ENCODE data around the gene GASK1A.

The GASK1A gene

GRCh38 chr3:42980909-42981308 lies 1.8 kb downstream of the GASK1A start:
- Histone ChIP-seq H3K36me3 (ENCODE audit: low read length) (no peaks in the 10 kb centered on the region), H4K20me1 (ENCODE audit: low read depth, low read length) (no peaks in the 10 kb centered on the region), H3K9me2 (replicated peaks; ENCODE audit: insufficient read depth, low read length) (no peaks in the 10 kb centered on the region), H3K27me3 (ENCODE audit: low read length) (no peaks in the 10 kb centered on the region), H3K9ac (ENCODE audit: low read length) (no peak overlapping the region), H3K9me3 (ENCODE audit: insufficient read depth, low read length) (no peaks in the 10 kb centered on the region), H2AFZ (ENCODE audit: low read depth, low read length, severe bottlenecking) (no peak overlapping the region), H3K4me3 (ENCODE audit: insufficient read depth, low read length, poor library complexity, severe bottlenecking) (no peak overlapping the region), H3F3A (ENCODE audit: insufficient read depth) (no peaks in the 10 kb centered on the region), H3K27ac (ENCODE audit: low read depth, low read length) (no peak overlapping the region), H3K79me2 (ENCODE audit: insufficient read depth, low read length) (no peaks in the 10 kb centered on the region), H3K4me2 (ENCODE audit: low read depth, low read length, poor library complexity, severe bottlenecking) (no peak overlapping the region)
- TF ChIP-seq CTCF (IDR thresholded peaks at IDR 0.05; ENCODE audit: insufficient read depth, low read length, poor library complexity, severe bottlenecking) (no peak), EZH2phosphoT487 (conservative IDR thresholded peaks at IDR 0.05; ENCODE audit: low read length) (no peak)

DNA sequence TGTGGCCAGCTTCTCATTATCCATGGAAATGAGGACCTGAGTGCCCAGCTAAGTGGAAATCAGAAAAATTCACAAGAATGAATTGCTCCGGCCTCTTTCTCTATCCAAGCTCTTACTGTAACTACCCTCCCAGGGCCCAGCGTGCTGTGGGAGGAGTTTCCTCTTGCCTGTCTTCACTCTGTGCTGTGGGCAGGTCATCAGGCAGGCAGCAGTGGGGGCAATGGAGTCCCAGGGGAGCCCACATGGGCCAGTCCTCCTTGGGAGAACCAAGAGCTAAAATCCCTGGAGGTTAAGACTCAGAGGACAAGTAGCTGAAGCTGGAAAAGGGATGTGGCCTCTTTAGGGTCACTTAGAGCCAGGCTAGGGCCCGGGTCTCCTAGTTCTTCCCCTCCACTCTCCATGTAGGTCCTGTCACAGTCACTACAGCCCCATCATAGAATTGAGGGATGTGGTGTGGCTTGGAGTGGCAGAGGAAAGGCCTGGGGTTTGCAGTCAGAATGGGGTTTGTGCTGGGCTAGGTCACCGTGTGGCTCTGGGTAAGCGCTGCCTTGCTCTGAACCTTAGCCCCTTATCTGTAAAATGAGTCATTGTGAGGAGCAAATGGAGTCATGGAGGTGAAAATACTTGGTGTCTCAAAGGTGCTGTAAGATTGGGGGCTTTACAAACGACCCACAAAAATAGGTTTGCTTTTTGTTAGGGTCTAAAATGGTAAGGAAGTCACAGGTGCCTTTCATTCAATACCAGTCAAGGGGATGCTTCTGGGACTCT lies 3.7 kb downstream of the GASK1A start:
- H3K4me2 ChIP-seq (ENCODE audit: low read depth, low read length, poor library complexity, severe bottlenecking) = no peak overlapping the region
- H4K20me1 ChIP-seq (ENCODE audit: low read depth, low read length) = no peaks in the 10 kb centered on the region
- no peak overlapping the region for H2AFZ ChIP-seq (ENCODE audit: low read depth, low read length, severe bottlenecking)
- no peaks in the 10 kb centered on the region for H3K36me3 ChIP-seq (ENCODE audit: low read length)
- no peak overlapping the region for H3K9ac ChIP-seq (ENCODE audit: low read length)
- H3K79me2 ChIP-seq (ENCODE audit: insufficient read depth, low read length) = no peaks in the 10 kb centered on the region
- H3K9me3 ChIP-seq (ENCODE audit: insufficient read depth, low read length) = no peaks in the 10 kb centered on the region
- TF ChIP-seq EZH2phosphoT487 (conservative IDR thresholded peaks at IDR 0.05; ENCODE audit: low read length) = no peak
- no peak for TF ChIP-seq CTCF (IDR thresholded peaks at IDR 0.05; ENCODE audit: insufficient read depth, low read length, poor library complexity, severe bottlenecking)
- H3K27me3 ChIP-seq (ENCODE audit: low read length) = no peaks in the 10 kb centered on the region
- H3K9me2 ChIP-seq (replicated peaks; ENCODE audit: insufficient read depth, low read length) = no peaks in the 10 kb centered on the region
- no peak overlapping the region for H3K4me3 ChIP-seq (ENCODE audit: insufficient read depth, low read length, poor library complexity, severe bottlenecking)
- H3K27ac ChIP-seq (ENCODE audit: low read depth, low read length) = no peak overlapping the region
- H3F3A ChIP-seq (ENCODE audit: insufficient read depth) = no peaks in the 10 kb centered on the region

GRCh38 chr3:42983927-42984326 lies 4.8 kb downstream of the GASK1A start:
- no peak for TF ChIP-seq EZH2phosphoT487 (conservative IDR thresholded peaks at IDR 0.05; ENCODE audit: low read length)
- no peak for TF ChIP-seq CTCF (IDR thresholded peaks at IDR 0.05; ENCODE audit: insufficient read depth, low read length, poor library complexity, severe bottlenecking)

More at GRCh38 chr3:42983927-42984326, 4.8 kb downstream of the GASK1A start:
- no peak overlapping the region for H3K4me3 ChIP-seq (ENCODE audit: insufficient read depth, low read length, poor library complexity, severe bottlenecking)
- H3K27ac ChIP-seq (ENCODE audit: low read depth, low read length) = no peak overlapping the region
- no peak overlapping the region for H2AFZ ChIP-seq (ENCODE audit: low read depth, low read length, severe bottlenecking)
- no peaks in the 10 kb centered on the region for H3K27me3 ChIP-seq (ENCODE audit: low read length)
- no peak overlapping the region for H3K4me2 ChIP-seq (ENCODE audit: low read depth, low read length, poor library complexity, severe bottlenecking)
- H3K9ac ChIP-seq (ENCODE audit: low read length) = no peak overlapping the region
- no peaks in the 10 kb centered on the region for H3K9me2 ChIP-seq (replicated peaks; ENCODE audit: insufficient read depth, low read length)
- no peaks in the 10 kb centered on the region for H4K20me1 ChIP-seq (ENCODE audit: low read depth, low read length)
- H3K79me2 ChIP-seq (ENCODE audit: insufficient read depth, low read length) = no peaks in the 10 kb centered on the region
- H3K36me3 ChIP-seq (ENCODE audit: low read length) = no peaks in the 10 kb centered on the region
- H3F3A ChIP-seq (ENCODE audit: insufficient read depth) = no peaks in the 10 kb centered on the region
- H3K9me3 ChIP-seq (ENCODE audit: insufficient read depth, low read length) = no peaks in the 10 kb centered on the region

Measured in SU-DHL-6 (cell line).